GM12865 (cell line): ENCODE measurements around the gene TAF3.

Source experiments
- DNase-seq: peaks from one replicate; pipeline ENCODE4 v3.0.0; 2010; ENCODE audit warnings: low read depth
- H3K4me3 ChIP-seq: 2 replicates; pipeline ENCODE4 v1.5.1; 2011; ENCODE audit warnings: mild to moderate bottlenecking, low read depth, low read length, control low read depth
- CTCF ChIP-seq: IDR thresholded peaks from 2 replicates; pipeline ENCODE4 v1.5.1; 2011; ENCODE audit warnings: low read length, control low read depth, low read depth, inconsistent platforms; ENCODE audit not compliant: insufficient read depth; ENCODE audit errors: missing control alignments

TAF3 gene

GRCh38 chr10:8052956-8053445 lies 234.7 kb downstream of the TAF3 start:
- TF ChIP-seq CTCF, result no peak
- DNase-seq, result no peak
- H3K4me3 ChIP-seq, result no peak overlapping the region

- TF ChIP-seq CTCF, result peak; percentile 62
- DNase-seq, result peak; percentile 81
- H3K4me3 ChIP-seq, result peak overlapping the region; percentile 41
These were observed 235.3 kb downstream of the TAF3 start for GRCh38 chr10:8053446-8054243.

GRCh38 chr10:8054244-8054493 lies 235.9 kb downstream of the TAF3 start:
- DNase-seq, result no peak
- H3K4me3 ChIP-seq, result peak overlapping the region; percentile 41
- no peak for TF ChIP-seq CTCF

- DNase-seq, result peak; percentile 59
- TF ChIP-seq CTCF, result no peak
- peak within 1 kb of the TSS; percentile 41 for H3K4me3 ChIP-seq
These were observed 236.4 kb downstream of the TAF3 start, which contains the start of gene GATA3 for GRCh38 chr10:8054494-8055407. GATA3 (plus strand) TSS chr10:8054688; CDS start chr10:8055656, 968 bp downstream.

GRCh38 chr10:8055420-8056349 lies 237.4 kb downstream of the TAF3 start:
- H3K4me3 ChIP-seq, result no peak overlapping the region
- DNase-seq, result no peak
- no peak for TF ChIP-seq CTCF

GRCh38 chr10:8056378-8056777 lies 238.1 kb downstream of the TAF3 start:
- H3K4me3 ChIP-seq, result no peak overlapping the region
- no peak for TF ChIP-seq CTCF
- DNase-seq, result no peak
